Endothelial cell of umbilical vein (primary cell): Measurements from ENCODE around the gene PCDHGB7.
"Not testable (repeated sequence)": the region's sequence is repeated elsewhere in the genome, so short reads cannot be mapped to it uniquely, and the experiment has no call there.

ENCODE experiments used
- EZH2 ChIP-seq: IDR thresholded peaks from 2 replicates; pipeline ENCODE4 v1.6.1; 2012; ENCODE audit warnings: borderline replicate concordance, low read depth, mild to moderate bottlenecking, moderate library complexity, low read length, inconsistent platforms; ENCODE audit not compliant: severe bottlenecking
- JUN ChIP-seq: IDR thresholded peaks from 2 replicates; pipeline ENCODE4 v1.6.1; 2011; ENCODE audit warnings: borderline replicate concordance, low read depth; ENCODE audit not compliant: insufficient read length, insufficient read depth
- MAX ChIP-seq: IDR thresholded peaks from 2 replicates; pipeline ENCODE4 v1.6.1; 2011; ENCODE audit not compliant: insufficient read depth, insufficient read length
- MYC ChIP-seq: IDR thresholded peaks from one replicate; pipeline ENCODE4 v1.6.1; 2011; ENCODE audit warnings: mild to moderate bottlenecking, low read depth, low read length
- POLR2A ChIP-seq: IDR thresholded peaks from 2 replicates; pipeline ENCODE4 v1.6.1; 2012; ENCODE audit warnings: low read depth, mild to moderate bottlenecking, control low read depth, low read length
- TF ChIP-seq, protein P1 (sequence below), 2 donors: IDR thresholded peaks; 1 replicate in 1 of 2; 2 replicates in 1 of 2; pipeline ENCODE4 v1.5.1; 2011; ENCODE audit warnings: low read length in 2 of 2, mild to moderate bottlenecking in 2 of 2, moderate library complexity in 2 of 2, control low read depth in 1 of 2, inconsistent platforms in 1 of 2, low read depth in 1 of 2; ENCODE audit not compliant: insufficient read depth in 1 of 2; ENCODE audit errors: extremely low read depth in 1 of 2

DNA sequence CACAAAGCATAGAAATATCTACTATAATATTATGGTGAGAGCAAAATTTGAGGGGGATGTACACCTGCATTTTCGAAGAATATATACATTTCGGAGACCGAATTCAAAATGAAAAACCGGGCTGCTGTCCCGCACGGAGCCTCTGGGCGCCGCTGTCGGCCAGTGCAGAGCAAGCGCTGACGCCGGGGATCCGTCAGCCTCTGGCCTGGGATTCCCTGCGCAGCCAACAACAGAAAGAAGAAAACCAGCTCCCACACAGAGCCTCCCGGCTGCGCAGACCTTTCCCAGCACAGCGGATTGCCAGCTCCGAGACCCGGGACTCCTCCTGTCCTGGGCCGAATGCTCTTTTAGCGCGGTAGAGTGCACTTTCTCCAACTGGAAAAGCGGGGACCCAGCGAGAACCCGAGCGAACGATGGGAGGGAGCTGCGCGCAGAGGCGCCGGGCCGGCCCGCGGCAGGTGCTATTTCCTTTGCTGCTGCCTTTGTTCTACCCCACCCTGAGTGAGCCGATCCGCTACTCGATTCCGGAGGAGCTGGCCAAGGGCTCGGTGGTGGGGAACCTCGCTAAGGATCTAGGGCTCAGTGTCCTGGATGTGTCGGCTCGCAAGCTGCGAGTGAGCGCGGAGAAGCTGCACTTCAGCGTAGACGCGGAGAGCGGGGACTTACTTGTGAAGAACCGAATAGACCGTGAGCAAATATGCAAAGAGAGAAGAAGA lies 9.5 kb upstream of the PCDHGB7 start, which contains the start of gene PCDHGB6:
- TF ChIP-seq, protein P1, sequence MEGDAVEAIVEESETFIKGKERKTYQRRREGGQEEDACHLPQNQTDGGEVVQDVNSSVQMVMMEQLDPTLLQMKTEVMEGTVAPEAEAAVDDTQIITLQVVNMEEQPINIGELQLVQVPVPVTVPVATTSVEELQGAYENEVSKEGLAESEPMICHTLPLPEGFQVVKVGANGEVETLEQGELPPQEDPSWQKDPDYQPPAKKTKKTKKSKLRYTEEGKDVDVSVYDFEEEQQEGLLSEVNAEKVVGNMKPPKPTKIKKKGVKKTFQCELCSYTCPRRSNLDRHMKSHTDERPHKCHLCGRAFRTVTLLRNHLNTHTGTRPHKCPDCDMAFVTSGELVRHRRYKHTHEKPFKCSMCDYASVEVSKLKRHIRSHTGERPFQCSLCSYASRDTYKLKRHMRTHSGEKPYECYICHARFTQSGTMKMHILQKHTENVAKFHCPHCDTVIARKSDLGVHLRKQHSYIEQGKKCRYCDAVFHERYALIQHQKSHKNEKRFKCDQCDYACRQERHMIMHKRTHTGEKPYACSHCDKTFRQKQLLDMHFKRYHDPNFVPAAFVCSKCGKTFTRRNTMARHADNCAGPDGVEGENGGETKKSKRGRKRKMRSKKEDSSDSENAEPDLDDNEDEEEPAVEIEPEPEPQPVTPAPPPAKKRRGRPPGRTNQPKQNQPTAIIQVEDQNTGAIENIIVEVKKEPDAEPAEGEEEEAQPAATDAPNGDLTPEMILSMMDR (IDR thresholded peaks at IDR 0.05; ENCODE audit: extremely low read depth in 1 of 2, insufficient read depth in 1 of 2, low read depth in 1 of 2, low read length in 2 of 2) = peak; percentile 72 to 74
- TF ChIP-seq MAX, JUN, POLR2A, MYC: not testable (repeated sequence)
- peak; percentile 26 for TF ChIP-seq EZH2
